ENCODE measurements around the gene CPNE4. TPM values are rescaled to one million over a fixed set of nuclear protein-coding genes. Genes with fewer than 3 reads are reported as not detected.

CPNE4 gene
- total RNA-seq, 2 donors from 2014 or later: 1.7 to 2.5 TPM

GRCh38 chr3:131801566-131801965, 233.2 kb downstream of the CPNE4 start:
- no peak overlapping the region for H3K27ac ChIP-seq (ENCODE audit: low read depth, low read length)
- no peak for DNase-seq
- Mint-ChIP-seq H3K4me3 (no peak overlapping the region), H3K27ac (no peak overlapping the region), H3K27me3 (ENCODE audit: insufficient read depth) (peaks cover 7% of the 10 kb centered on the region), H3K4me1 (peaks cover 2% of the 10 kb centered on the region), H3K9me3 (no peaks in the 10 kb centered on the region), H3K36me3 (ENCODE audit: low read depth) (no peaks in the 10 kb centered on the region)
- WGBS, 2 experiments (ENCODE audit: insufficient coverage in 1 of 2, insufficient read length in 1 of 2): 92 to 94% methylated on average over 4 of the region's 4 CpGs
- H3K36me3 ChIP-seq (ENCODE audit: control insufficient read depth, insufficient read depth, low read length): no peaks in the 10 kb centered on the region
- peaks cover 36% of the 10 kb centered on the region for H3K27me3 ChIP-seq (ENCODE audit: control insufficient read depth, insufficient read depth, low read length, poor library complexity, severe bottlenecking)
- H3K4me1 ChIP-seq (ENCODE audit: control insufficient read depth, insufficient read depth, low read length): no peaks in the 10 kb centered on the region
- no peak overlapping the region for H3K9ac ChIP-seq (ENCODE audit: extremely low read depth, low read length, poor library complexity, severe bottlenecking)
- no peak overlapping the region for H3K4me3 ChIP-seq (ENCODE audit: low read length)
- no peak for TF ChIP-seq CTCF (conservative IDR thresholded peaks at IDR 0.05)
- H3K9me3 ChIP-seq (ENCODE audit: control insufficient read depth, low read length): no peaks in the 10 kb centered on the region

DNA sequence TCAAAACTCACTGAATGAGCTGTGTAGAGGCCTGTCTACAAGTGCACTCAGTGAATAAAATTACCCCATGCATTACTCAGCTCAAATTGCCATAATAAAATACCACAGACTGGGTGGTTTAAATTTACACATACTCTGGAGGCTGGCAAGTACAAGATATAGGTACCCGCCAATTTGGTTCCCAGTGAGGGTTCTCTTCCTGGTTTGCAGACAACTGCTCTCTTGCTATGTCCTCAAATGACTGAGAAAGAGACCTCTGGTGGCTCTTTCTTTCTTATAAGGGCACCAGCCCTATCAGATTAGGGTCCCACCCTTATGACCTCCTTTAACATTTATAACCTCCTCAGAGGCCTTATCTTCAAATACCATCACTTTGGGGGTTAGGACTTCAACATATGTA, 237.0 kb downstream of the CPNE4 start:
- Histone ChIP-seq H3K9ac (ENCODE audit: extremely low read depth, low read length, poor library complexity, severe bottlenecking) (no peak overlapping the region), H3K36me3 (ENCODE audit: control insufficient read depth, insufficient read depth, low read length) (no peaks in the 10 kb centered on the region), H3K4me1 (ENCODE audit: control insufficient read depth, insufficient read depth, low read length) (no peaks in the 10 kb centered on the region), H3K27ac (ENCODE audit: low read depth, low read length) (no peak overlapping the region), H3K9me3 (ENCODE audit: control insufficient read depth, low read length) (no peaks in the 10 kb centered on the region), H3K27me3 (ENCODE audit: control insufficient read depth, insufficient read depth, low read length, poor library complexity, severe bottlenecking) (peaks cover 15% of the 10 kb centered on the region), H3K4me3 (ENCODE audit: low read length) (no peak overlapping the region)
- no peak for DNase-seq
- H3K36me3 Mint-ChIP-seq (ENCODE audit: low read depth): no peaks in the 10 kb centered on the region
- WGBS, 2 experiments (ENCODE audit: insufficient coverage in 1 of 2, insufficient read length in 1 of 2): 88 to 100% methylated on average over 1 of the region's 1 CpG
- TF ChIP-seq CTCF (conservative IDR thresholded peaks at IDR 0.05): no peak
- peaks cover 7% of the 10 kb centered on the region for H3K4me1 Mint-ChIP-seq
- no peak overlapping the region for H3K4me3 Mint-ChIP-seq
- no peak overlapping the region for H3K27ac Mint-ChIP-seq
- no peaks in the 10 kb centered on the region for H3K9me3 Mint-ChIP-seq
- H3K27me3 Mint-ChIP-seq (ENCODE audit: insufficient read depth): peaks cover 4% of the 10 kb centered on the region

DNA sequence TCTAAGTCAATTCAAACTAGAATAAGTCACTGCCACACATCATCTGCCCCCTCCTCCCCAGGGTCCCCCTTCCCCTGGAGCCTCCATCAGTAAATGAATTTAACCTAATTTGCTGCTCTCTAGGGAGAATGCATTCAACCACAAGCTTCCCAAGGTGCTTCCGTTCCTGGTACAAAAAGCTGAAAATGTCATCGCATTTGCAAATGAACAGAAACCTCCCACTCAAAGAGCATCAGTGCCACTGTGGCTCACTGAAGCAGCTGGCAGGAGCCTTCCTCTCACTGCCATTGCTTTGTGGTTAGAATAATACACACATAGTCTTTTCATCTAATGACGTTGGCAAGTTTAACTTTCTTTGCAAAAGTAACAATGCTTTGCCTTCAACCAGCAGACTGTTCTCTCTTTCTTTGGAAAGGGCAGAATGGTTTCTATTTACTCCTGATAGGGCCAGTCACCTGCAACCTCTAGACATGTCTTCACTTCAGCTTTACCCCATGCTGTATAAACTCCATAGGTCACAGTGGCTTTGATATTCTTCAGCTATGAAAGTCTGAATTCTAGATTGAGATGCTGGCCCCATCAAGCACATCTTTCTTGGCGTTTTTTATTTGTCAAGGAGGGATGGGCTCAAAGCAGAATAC, 238.1 kb downstream of the CPNE4 start:
- H3K27ac Mint-ChIP-seq: no peak overlapping the region
- DNase-seq: no peak
- peak overlapping the region; percentile 34 for H3K27ac ChIP-seq (ENCODE audit: low read depth, low read length)

More for the DNA sequence above, 238.1 kb downstream of the CPNE4 start:
- no peaks in the 10 kb centered on the region for H3K36me3 ChIP-seq (ENCODE audit: control insufficient read depth, insufficient read depth, low read length)
- Mint-ChIP-seq H3K4me1 (peaks cover 7% of the 10 kb centered on the region), H3K9me3 (no peaks in the 10 kb centered on the region), H3K27me3 (ENCODE audit: insufficient read depth) (no peaks in the 10 kb centered on the region), H3K4me3 (no peak overlapping the region), H3K36me3 (ENCODE audit: low read depth) (no peaks in the 10 kb centered on the region)
- no peak overlapping the region for H3K4me3 ChIP-seq (ENCODE audit: low read length)
- peaks cover 5% of the 10 kb centered on the region for H3K27me3 ChIP-seq (ENCODE audit: control insufficient read depth, insufficient read depth, low read length, poor library complexity, severe bottlenecking)
- H3K9ac ChIP-seq (ENCODE audit: extremely low read depth, low read length, poor library complexity, severe bottlenecking): no peak overlapping the region
- H3K4me1 ChIP-seq (ENCODE audit: control insufficient read depth, insufficient read depth, low read length): no peaks in the 10 kb centered on the region
- 35 to 46% methylated on average over 4 of the region's 4 CpGs for WGBS, 2 experiments (ENCODE audit: insufficient coverage in 1 of 2, insufficient read length in 1 of 2)
- no peak for TF ChIP-seq CTCF (conservative IDR thresholded peaks at IDR 0.05)
- no peaks in the 10 kb centered on the region for H3K9me3 ChIP-seq (ENCODE audit: control insufficient read depth, low read length)

Measured in endodermal cell (in vitro differentiated cells).